HL-60/S4 (cell line): ENCODE measurements around the gene PXN.
"Not testable (repeated sequence)": the region's sequence is repeated elsewhere in the genome, so short reads cannot be mapped to it uniquely, and the experiment has no call there.

Experiments used
- in situ Hi-C: fragments of 300-500 bp; cut with MboI; formaldehyde crosslinking; loops from 2 replicates; pipeline ENCODE4 v1.14.3; 2022; ENCODE audit warnings: low sequenced_read_pairs

The PXN gene

DNA sequence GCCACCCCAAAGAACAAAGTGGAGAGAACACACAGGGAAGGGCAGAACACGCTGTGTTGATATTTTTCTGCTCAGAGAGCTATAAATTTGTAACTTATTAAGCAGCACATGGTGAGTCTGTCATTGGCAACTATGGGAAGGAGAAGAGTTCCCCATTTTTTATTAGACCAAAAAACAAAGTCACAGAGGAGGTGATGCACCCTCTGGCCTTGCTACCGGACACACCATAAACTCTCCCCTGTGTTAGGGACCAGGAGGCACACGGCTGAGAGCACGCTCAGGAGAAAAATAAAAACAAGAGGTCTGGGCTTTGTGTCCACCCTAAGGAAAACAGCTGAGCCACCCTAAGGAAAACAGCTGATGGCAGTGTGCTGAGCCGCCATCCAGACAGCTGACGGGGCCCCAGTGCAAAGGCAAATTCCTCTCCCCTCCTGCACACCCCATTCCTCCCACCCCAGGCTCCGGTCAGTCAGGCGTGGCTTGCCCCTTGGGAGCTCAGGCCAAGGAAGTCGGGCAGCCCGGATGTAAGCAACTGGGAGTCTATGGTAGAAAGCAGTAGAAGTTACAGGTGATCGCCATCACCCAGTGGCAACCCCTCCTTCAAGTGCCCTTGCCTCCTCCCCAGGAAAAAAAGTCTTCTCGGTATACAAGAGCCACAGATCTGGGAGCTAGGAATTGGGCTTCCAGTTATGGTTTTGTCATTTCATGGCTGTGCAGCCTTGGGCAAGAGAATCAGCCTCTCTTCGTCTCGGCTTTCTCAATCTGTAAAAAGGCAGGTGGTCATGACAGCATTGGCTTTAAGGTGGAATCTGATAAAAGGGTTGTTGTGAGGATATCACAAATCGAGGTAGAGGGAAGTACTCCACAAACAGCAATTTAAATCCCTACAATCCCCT is 2.4 kb downstream of the PXN start:
- in situ Hi-C loops = no loop called here

DNA sequence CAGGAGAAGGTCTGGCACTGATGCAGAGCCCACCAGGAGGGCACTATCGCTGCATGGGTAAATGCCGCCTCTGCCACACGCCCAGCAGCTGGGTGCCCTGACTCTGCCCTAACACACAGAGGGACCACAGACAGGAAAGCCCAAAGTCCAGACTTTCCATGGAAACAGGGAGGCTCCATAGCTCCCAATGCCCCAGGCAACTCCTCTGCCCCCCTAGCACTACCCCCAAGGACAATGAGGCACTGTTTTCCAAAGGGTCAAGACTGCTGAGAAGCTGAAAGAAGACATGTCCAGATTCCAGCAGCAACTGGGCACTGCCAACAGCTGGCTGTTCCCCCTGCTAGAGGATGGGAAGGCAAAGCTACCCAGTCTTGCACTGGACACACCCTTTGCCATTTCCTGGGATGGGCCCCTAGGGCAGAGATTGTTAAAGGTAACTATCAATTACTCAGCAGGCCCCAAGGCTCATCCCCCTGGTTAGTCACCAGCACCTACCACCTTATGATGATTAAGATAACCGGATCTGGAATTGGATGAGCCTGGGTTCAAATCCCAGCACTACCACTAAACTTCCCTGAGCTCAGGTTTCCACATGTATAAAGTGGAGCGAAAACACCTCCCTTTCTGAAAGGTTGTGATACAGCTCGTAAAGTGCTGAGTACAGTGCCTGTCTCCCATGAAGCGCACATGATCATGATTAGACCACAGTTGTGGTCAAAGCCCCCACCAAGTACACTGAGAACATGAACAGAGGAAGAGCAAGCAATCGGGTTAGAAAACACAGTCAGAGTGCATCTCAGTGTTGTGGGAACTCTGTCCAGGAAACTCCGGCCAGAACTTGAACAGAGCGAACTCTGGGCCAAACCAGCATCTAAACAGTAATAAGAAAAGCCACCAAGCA is 3.3 kb downstream of the PXN start:
- in situ Hi-C loops = no loop called here

DNA sequence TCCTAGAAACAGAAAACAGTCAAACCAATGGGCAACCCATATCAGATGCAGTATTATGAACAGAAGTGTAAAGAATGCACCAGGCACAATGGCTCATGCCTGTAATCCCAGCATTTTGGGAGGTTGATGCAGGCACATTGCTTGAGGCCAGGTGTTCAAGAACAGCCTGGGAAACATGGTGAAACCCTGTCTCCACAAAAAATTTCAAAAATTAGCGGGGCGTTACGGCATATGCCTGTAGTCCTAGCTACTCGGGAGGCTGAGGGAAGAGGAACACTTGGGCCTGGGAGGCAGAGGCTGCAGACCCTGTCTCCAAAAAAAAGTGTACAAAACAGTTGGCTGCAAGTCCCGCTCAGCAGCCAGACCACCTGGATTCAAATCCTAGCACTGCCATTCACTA is 4.9 kb downstream of the PXN start:
- in situ Hi-C loops = no loop called here

DNA sequence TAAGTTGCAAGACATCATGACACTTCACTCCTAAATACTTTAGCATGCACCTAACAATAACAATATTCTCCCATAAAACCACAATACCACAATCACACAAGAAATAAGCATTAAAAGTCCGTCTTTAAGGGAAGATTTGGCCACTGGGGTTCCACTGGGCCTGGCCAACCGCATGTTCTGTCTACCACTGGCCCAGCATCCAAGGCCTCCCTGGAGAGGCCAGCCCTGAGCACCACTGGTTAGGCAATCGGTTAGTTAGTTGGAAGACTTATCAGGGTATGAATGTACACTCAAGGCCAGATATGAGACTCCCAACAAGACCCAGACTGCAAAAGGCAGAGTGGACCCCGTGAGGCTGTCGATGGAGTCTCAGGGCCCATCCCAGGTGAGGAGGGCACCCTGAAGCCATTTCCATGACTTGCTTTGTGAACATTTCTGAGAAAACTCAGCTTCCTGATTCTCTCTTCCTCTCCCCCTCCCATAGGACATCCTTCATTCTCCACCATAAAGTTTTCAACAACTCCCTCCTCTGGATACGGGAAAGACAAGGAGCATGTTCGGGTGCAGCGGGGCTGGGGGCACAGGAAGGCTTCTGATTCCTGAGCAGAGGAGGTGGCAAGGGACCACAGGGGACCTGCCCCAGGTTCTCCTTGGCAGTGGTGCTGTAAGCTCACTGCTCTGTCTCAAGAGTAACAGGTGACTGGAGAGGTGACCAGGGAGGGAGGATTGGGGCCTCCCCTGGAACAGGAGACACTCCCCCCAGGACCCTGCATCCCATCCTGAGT is 5.9 kb downstream of the PXN start:
- in situ Hi-C loops = no loop called here

- in situ Hi-C loops = no loop called here
Observed at GRCh38 chr12:120258323-120258896, 7.1 kb downstream of the PXN start.

DNA sequence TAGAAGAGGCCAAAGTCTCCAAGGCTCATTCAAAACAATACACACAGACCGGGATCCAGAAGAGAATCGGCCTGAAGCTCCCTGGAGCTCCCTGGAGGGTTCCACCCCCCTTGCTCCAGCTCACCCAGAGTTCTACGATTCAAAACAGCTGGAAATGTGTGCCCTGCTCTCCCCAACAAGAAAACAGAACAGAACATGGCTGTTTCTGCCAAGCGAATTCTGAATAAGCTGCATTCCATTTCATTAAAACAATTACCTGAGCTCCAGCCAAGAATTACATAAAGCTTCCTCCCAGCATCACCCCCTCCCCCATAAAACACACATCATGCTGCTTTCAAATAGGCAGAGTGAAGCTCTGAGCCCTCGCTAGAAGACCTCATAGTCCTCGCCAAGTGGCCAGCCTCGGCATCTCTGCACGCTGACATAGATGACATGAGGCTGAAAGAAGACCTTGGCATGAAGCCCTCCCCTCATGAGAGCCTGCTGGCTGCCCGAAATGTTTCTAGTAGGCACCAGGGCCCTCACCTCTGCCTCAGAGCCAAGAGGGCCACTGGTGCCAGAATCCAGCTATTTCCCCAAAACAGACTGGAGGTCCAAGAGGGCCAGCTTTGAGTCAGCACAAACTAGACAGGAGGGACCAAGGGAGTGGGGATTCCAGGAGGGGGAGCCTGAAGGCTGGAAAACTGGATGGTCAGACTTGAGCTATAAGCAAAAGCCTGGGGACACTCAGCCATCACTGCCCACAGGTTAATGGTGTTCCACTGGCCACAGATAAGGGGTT is 8.3 kb downstream of the PXN start:
- in situ Hi-C loops = no loop called here

DNA sequence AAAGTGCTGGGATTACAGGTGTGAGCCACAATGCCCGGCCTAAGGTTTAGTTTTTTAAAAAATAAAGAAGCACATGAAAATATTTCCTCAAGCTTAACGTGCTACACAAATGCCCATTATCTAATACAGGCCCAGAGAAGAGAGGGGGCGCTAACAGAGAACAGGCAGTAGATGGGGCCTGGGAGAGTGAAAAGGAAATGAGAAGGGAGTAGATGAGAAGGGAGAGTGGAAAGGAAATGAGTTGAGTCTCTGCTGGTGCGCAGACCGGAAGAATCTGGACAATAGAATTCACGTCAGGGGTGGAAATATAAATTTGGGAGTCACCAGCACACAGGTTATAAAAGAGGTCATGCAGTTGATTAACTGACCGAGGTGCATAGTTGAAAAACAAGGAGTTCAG is 10.7 kb downstream of the PXN start:
- in situ Hi-C loops = no loop called here

DNA sequence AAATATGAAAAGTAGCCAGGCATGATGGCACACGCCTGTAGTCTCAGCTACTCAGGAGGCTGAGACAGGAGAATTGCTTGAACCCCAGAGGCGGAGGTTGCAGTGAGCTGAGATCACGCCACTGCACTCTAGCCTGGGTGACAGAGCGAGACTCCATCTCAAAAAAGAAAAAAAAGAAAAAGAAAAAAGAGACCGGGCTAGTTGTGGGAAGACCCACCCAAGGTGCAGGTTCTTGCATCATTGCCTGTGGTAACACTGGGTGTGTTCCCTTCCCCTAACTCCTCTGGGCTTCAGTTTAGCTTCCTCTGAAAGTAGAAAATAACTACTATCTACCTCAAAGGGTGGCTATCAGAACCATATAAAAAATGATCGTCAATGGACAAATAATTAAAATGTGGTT is 12.2 kb downstream of the PXN start:
- in situ Hi-C loops = not testable (repeated sequence)

GRCh38 chr12:120252071-120252906 is 13.2 kb downstream of the PXN start:
- in situ Hi-C loops = no loop called here

DNA sequence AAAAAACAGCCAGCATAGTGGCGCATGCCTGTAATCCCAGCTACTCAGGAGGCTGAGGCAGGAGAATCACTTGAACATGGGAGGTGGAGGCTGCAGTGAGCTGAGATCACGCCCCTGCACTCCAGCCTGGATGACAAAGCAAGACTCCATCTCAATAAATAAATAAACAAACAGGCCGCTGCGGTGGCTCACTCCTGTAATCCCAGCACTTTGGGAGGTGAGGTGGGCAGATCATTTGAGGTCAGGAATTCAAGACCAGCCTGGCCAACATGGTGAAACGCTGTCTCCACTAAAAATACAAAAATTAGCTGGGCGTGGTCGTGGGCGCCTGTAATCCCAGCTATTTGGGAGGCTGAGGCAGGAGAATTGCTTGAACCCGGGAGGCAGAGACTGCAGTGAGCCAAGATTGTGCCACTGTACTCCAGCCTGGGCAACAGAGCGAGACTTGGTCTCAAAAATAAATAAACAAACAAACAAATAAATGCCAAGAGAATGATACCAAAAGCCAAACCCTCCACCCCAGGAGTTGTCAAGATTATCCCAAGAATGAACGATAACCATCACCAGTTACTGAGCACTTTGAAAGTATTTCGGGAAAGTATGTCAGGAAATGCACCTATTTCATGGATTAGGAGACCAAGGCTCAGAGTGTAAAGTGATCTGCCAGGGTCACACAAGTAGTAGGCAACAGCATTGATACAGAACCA is 14.0 kb downstream of the PXN start:
- in situ Hi-C loops = not testable (repeated sequence)

DNA sequence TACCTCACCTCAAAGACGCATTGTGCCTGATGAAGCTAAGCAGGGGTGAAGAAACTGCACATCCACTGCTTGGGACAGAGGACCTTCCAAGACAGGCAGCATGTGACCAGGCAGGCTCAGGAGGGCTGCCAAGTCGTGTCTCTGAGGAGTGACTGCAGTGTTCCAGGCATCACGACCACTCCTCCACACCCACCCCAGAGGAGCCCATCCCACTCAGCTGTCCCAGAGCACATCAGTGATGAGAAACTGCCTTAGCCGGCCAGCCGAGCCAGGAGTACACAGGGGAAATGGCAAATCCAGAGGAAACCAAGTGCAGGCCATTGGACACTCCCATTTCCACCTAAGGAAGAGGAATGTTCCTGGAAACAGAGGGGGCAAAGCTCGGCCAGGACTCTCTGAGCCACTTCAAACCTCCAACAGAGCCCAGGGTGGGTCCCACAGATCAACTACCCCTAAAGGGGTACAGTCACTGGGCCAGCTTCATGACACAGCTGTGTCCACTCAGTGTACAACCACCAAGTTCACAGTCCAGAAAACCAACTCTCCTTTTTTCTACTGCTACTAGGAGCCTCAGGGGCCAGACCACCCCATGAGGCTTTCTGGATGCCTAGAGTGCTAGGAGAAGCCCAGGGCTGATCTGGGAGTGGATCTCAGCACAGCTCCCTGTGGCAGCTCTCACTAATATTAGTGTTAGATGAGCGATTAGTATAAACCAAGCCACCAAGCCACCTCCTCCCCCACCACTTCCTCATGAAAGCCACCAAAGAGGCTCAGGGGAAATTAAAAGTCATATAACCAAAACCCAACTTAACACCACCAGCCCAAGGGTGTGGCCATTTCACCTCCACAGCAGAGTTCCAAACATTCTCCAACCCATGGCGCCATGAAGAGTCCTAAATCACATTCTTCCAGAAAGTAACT is 15.4 kb downstream of the PXN start:
- in situ Hi-C loops = no loop called here

DNA sequence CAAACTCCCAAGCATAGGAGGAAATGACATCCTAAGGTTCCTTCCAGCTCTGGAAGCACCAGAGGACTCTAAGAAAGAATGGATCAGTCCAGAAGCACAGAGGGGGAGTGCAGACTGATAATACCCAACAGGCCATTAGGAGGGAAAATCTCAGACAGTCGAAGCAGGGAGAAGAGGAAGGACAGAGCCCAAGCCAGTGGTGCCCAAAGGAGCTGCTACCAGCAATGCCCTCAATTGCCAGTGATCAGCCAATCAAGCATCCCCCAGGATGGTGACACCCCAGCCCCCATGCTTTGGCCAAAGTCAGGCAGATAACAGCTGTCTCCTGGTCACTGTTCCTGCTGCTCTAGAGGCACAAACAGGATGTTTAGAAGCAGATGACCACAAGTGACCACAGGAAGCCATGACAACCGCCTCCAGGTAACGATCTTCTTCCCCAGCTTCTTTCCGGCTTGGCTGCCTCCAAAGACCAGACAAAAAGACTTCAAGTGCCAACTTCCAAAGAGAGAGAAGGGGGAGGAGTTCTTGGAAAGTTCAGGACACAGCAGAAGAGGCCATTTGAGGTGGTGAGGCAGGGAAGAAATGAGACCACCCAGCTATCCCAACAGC is 16.2 kb downstream of the PXN start:
- in situ Hi-C loops = no loop called here

DNA sequence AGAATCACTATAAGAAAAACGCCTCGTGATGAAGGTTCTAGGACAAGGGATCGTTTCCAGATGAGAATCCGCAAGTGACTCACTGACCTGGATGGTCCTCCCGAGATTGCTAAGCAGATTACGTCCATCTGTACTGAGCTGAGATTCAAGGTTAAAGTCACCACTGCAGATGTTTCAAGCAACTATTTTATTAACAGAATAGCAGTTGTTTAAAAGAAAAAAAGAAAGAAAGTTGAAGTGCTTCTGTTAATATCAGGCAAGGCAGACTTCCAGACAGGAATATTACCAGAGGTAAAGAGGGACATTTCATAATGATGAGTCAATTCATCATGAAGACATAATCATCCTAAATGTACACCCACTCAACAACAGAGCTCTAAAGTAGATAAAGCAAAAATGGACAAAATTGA is 17.9 kb downstream of the PXN start:
- in situ Hi-C loops = no loop called here

DNA sequence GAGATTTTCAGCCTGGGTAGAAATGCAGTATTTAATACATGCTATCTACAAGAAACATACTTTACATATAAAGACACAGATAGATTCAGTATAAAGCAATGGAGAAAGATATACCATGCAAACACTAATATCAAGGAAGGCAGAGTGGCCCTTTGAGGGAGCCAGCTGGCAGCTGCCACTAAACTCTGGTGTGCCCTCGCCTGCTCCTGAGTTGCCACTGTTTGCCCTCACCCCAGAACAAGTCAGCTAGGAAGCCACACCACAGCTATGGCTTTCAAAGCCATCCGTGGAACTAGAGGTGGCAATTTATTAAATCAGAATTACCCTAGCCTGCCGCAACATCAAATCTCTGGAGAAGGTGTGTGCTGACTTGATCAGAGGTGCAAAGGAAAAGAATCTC is 18.3 kb downstream of the PXN start:
- in situ Hi-C loops = no loop called here

DNA sequence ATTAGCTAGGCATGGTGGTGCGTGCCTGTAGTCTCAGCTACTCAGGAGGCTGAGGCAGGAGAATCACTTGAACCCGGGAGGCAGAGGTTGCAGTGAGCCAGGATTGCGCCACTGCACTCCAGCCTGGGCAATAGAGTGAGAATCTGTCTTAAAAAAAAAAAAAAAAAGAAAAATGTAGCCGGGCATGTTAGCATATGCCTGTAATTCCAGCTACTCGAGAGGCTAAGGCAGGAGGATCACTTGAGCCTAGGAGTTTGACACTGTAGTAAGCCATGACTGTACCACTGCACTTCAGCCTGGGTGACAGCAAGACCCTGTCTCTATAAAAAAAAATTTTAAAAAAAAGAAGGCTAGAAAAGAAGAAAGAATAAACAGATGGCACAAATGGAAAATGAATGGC is 18.8 kb downstream of the PXN start:
- in situ Hi-C loops = not testable (repeated sequence)

DNA sequence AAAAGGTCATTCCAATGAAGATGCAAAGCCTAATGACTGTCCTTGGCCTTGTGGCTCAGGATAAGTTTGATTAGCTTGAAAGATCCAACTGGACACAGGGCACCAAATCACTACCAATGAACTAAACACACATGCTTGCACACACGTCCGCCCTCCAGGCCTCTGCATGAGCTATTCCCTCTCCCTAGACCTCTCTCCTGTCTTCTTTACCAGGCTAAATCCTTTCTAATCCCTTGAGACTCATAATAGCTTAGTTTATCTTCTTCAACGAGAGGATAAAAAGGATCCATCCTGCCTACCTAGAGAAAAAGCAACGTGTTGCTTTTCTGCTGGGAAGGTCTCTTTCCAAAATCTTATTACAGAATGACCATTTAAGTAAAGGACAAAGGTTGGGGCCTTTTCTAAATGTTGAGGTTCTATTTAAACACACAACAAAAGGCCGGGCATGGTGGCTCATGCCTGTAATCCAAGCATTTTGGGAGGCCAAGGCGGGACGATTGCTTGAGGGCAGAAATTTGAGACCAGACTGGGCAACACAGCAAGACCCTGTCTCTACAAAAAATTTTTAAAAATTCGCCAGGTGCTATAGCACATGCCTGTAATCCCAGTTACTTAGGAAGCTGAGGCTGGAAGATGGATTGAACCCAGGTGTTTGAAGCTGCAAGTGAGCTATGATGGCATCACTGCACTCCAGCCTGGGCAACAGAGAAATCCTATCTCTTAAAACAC is 22.4 kb downstream of the PXN start:
- in situ Hi-C loops = no loop called here
